ENCODE measurements around the gene KIFC3. TPM values are rescaled to one million over a fixed set of nuclear protein-coding genes. Genes with fewer than 3 reads are reported as not detected.

The KIFC3 gene
- total RNA-seq, 2 experiments from 2014 or later = not detected

- intact Hi-C loops (cut with DNase I, micrococcal nuclease) = loop anchor here in 1 of 2 experiments (10.0 kb wide), 1 partner anchor 113 kb away; no protein-coding TSS in a partner anchor
- Mint-ChIP-seq H3K4me3 (no peak overlapping the region), H3K36me3 (ENCODE audit: low read depth) (peaks cover 11% of the 10 kb centered on the region), H3K4me1 (ENCODE audit: low read depth) (no peaks in the 10 kb centered on the region), H3K9me3 (no peaks in the 10 kb centered on the region), H3K27me3 (no peaks in the 10 kb centered on the region), H3K27ac (no peak overlapping the region)
- POLR2A ChIA-PET = no interaction called here
- TF ChIP-seq CTCF (IDR thresholded peaks at IDR 0.05) = no peak
- no peak overlapping the region for H3K27ac ChIP-seq (ENCODE audit: low read depth in 1 of 2, low read length in 2 of 2)
- H3K4me1 ChIP-seq (ENCODE audit: insufficient read depth, low read length) = no peaks in the 10 kb centered on the region
- H3K4me3 ChIP-seq (ENCODE audit: low read length) = no peak overlapping the region
- H3K27me3 ChIP-seq (ENCODE audit: control insufficient read depth in 1 of 2, insufficient read depth in 2 of 2, low read length in 2 of 2) = no peaks in the 10 kb centered on the region
- H3K36me3 ChIP-seq (ENCODE audit: insufficient read depth, low read length) = peaks cover 15% of the 10 kb centered on the region
- CTCF ChIA-PET = no interaction called here
- DNase-seq = no peak
- no peak for ATAC-seq (ENCODE audit: poor library complexity)
- H3K9me3 ChIP-seq (ENCODE audit: control insufficient read depth in 1 of 2, insufficient read depth in 1 of 2, low read length in 2 of 2) = no peaks in the 10 kb centered on the region
Observed at GRCh38 chr16:57751539-57752202, 50.6 kb downstream of the KIFC3 start.

- H3K4me3 Mint-ChIP-seq = no peak overlapping the region
- POLR2A ChIA-PET = no interaction called here
- no peak for TF ChIP-seq CTCF (IDR thresholded peaks at IDR 0.05)
Observed at GRCh38 chr16:57750796-57751538, 51.3 kb downstream of the KIFC3 start.

GRCh38 chr16:57749856-57750452, 52.3 kb downstream of the KIFC3 start:
- no peaks in the 10 kb centered on the region for H3K27me3 ChIP-seq (ENCODE audit: control insufficient read depth in 1 of 2, insufficient read depth in 2 of 2, low read length in 2 of 2)
- ChIA-PET POLR2A (interaction anchor here (3.0 kb wide), 1 partner anchor 14 kb away, joined by 10 read pairs; the partner anchor contains the start of gene KATNB1), CTCF (no interaction called here)
- H3K4me1 ChIP-seq (ENCODE audit: insufficient read depth, low read length) = no peaks in the 10 kb centered on the region
- no peaks in the 10 kb centered on the region for H3K4me1 Mint-ChIP-seq (ENCODE audit: low read depth)
- intact Hi-C loops (cut with DNase I, micrococcal nuclease) = loop anchor here in 1 of 2 experiments (10.0 kb wide), 1 partner anchor 115 kb away; no protein-coding TSS in a partner anchor
- no peaks in the 10 kb centered on the region for H3K9me3 ChIP-seq (ENCODE audit: control insufficient read depth in 1 of 2, insufficient read depth in 1 of 2, low read length in 2 of 2)
- ATAC-seq (ENCODE audit: poor library complexity) (no peak), DNase-seq (no peak)
- H3K4me3 ChIP-seq (ENCODE audit: low read length) = no peak overlapping the region
- peaks cover 15% of the 10 kb centered on the region for H3K36me3 ChIP-seq (ENCODE audit: insufficient read depth, low read length)
- no peak for TF ChIP-seq CTCF (IDR thresholded peaks at IDR 0.05)
- no peak overlapping the region for H3K27ac ChIP-seq (ENCODE audit: low read depth in 1 of 2, low read length in 2 of 2)
- H3K36me3 Mint-ChIP-seq (ENCODE audit: low read depth) = peaks cover 18% of the 10 kb centered on the region
- no peaks in the 10 kb centered on the region for H3K27me3 Mint-ChIP-seq
- H3K9me3 Mint-ChIP-seq = no peaks in the 10 kb centered on the region
- H3K27ac Mint-ChIP-seq = no peak overlapping the region
- H3K4me3 Mint-ChIP-seq = no peak overlapping the region

More at GRCh38 chr16:57750796-57751538, 51.3 kb downstream of the KIFC3 start:
- Histone ChIP-seq H3K9me3 (ENCODE audit: control insufficient read depth in 1 of 2, insufficient read depth in 1 of 2, low read length in 2 of 2) (no peaks in the 10 kb centered on the region), H3K4me3 (ENCODE audit: low read length) (no peak overlapping the region), H3K27me3 (ENCODE audit: control insufficient read depth in 1 of 2, insufficient read depth in 2 of 2, low read length in 2 of 2) (no peaks in the 10 kb centered on the region), H3K27ac (ENCODE audit: low read depth in 1 of 2, low read length in 2 of 2) (no peak overlapping the region), H3K36me3 (ENCODE audit: insufficient read depth, low read length) (peaks cover 15% of the 10 kb centered on the region), H3K4me1 (ENCODE audit: insufficient read depth, low read length) (no peaks in the 10 kb centered on the region)
- CTCF ChIA-PET = no interaction called here
- no peak for ATAC-seq (ENCODE audit: poor library complexity)
- H3K27me3 Mint-ChIP-seq = no peaks in the 10 kb centered on the region
- no peaks in the 10 kb centered on the region for H3K4me1 Mint-ChIP-seq (ENCODE audit: low read depth)
- no peak for DNase-seq
- no peak overlapping the region for H3K27ac Mint-ChIP-seq
- peaks cover 12% of the 10 kb centered on the region for H3K36me3 Mint-ChIP-seq (ENCODE audit: low read depth)
- intact Hi-C loops (cut with DNase I, micrococcal nuclease) = loop anchor here in 1 of 2 experiments (10.0 kb wide), 1 partner anchor 114 kb away; no protein-coding TSS in a partner anchor
- H3K9me3 Mint-ChIP-seq = no peaks in the 10 kb centered on the region

Data from CD4-positive, alpha-beta T cell (primary cell).